Measurements from ENCODE around the gene PROSER2. TPM values are rescaled to one million over a fixed set of nuclear protein-coding genes. Genes with fewer than 3 reads are reported as not detected.
A peak's percentile ranks its signal among the peaks of the same experiment; 100 is the strongest.

The PROSER2 gene
- total and polyA plus RNA-seq, 2 of the 13 experiments (the other 11 are each of a cell fraction or from before 2014, with no cell fraction given): 6.9 to 7.7 TPM

GRCh38 chr10:11823122-11823988 lies at the start of gene PROSER2 (continued):
- TF ChIP-seq ZMYM2 (CRISPR knock-in tag; IDR thresholded peaks at IDR 0.05): no peak
- TF ChIP-seq ZGPAT (CRISPR knock-in tag; IDR thresholded peaks at IDR 0.05): peak; percentile 26; the same call in 1 of the 2 replicates
- no peak for TF ChIP-seq FOXK2 (IDR thresholded peaks at IDR 0.05)
- no peak for TF ChIP-seq ZNF770 (CRISPR knock-in tag; IDR thresholded peaks at IDR 0.05)
- TF ChIP-seq FIP1L1 (IDR thresholded peaks at IDR 0.05; ENCODE audit: borderline replicate concordance, insufficient read depth, low read depth, low read length): no peak
- no peak for TF ChIP-seq ZNF225 (CRISPR knock-in tag; IDR thresholded peaks at IDR 0.05)
- 0 out of 2 replicates have a peak, but pooled peaks have one; percentile 44 for TF ChIP-seq AHR (CRISPR knock-in tag; IDR thresholded peaks at IDR 0.05)
- no peak for TF ChIP-seq ZNF362 (CRISPR knock-in tag; IDR thresholded peaks at IDR 0.05; ENCODE audit: borderline replicate concordance)
- TF ChIP-seq HMG20B (CRISPR knock-in tag; conservative IDR thresholded peaks at IDR 0.05): no peak
- TF ChIP-seq ZNF629 (CRISPR knock-in tag; conservative IDR thresholded peaks at IDR 0.05): no peak
- TF ChIP-seq IRF2 (CRISPR knock-in tag; IDR thresholded peaks at IDR 0.05): peak; percentile 26; the same call in 1 of the 2 replicates
- TF ChIP-seq NFKBIZ (CRISPR knock-in tag; IDR thresholded peaks at IDR 0.05): no peak
- no peak for TF ChIP-seq ZFP62 (CRISPR knock-in tag; IDR thresholded peaks at IDR 0.05)
- TF ChIP-seq PAF1 (CRISPR knock-in tag; IDR thresholded peaks at IDR 0.05): no peak
- no peak for TF ChIP-seq REXO4 (CRISPR knock-in tag; IDR thresholded peaks at IDR 0.05; ENCODE audit: borderline replicate concordance)
- TF ChIP-seq KAT7 (CRISPR knock-in tag; IDR thresholded peaks at IDR 0.05; ENCODE audit: borderline replicate concordance): no peak; the same call in 1 of the 2 replicates
- TF ChIP-seq SP140L (CRISPR knock-in tag; IDR thresholded peaks at IDR 0.05; ENCODE audit: borderline replicate concordance): no peak
- TF ChIP-seq MED8 (CRISPR knock-in tag; IDR thresholded peaks at IDR 0.05; ENCODE audit: insufficient replicate concordance): no peak
- TF ChIP-seq HDAC1 (CRISPR knock-in tag; IDR thresholded peaks at IDR 0.05): no peak
- no peak for TF ChIP-seq PPARG (CRISPR knock-in tag; conservative IDR thresholded peaks at IDR 0.05)
- TF ChIP-seq ZBTB14 (CRISPR knock-in tag; IDR thresholded peaks at IDR 0.05): peak; percentile 98
- no peak for TF ChIP-seq ATF2 (CRISPR knock-in tag; IDR thresholded peaks at IDR 0.05)
- TF ChIP-seq ZNF780A (CRISPR knock-in tag; IDR thresholded peaks at IDR 0.05): no peak
- peak; percentile 89 for TF ChIP-seq RBFOX2 (IDR thresholded peaks at IDR 0.05; ENCODE audit: low read depth, low read length)

Measured in HepG2 (cell line).